Regular cardiac myocyte (primary cell): ENCODE results near the gene ELOVL4. TPM values are rescaled to one million over a fixed set of nuclear protein-coding genes. Genes with fewer than 3 reads are reported as not detected.

Experiments used
- total RNA-seq: library from RNA; depleted of rRNA; stranded (reverse); fragments of >200 nt; gene quantifications from 2 replicates; pipeline ENCODE4 v1.2.3, GENCODE V29; 2014

Gene ELOVL4
- 6.2 and 7.3 TPM in 2 replicates for total RNA-seq

DNA sequence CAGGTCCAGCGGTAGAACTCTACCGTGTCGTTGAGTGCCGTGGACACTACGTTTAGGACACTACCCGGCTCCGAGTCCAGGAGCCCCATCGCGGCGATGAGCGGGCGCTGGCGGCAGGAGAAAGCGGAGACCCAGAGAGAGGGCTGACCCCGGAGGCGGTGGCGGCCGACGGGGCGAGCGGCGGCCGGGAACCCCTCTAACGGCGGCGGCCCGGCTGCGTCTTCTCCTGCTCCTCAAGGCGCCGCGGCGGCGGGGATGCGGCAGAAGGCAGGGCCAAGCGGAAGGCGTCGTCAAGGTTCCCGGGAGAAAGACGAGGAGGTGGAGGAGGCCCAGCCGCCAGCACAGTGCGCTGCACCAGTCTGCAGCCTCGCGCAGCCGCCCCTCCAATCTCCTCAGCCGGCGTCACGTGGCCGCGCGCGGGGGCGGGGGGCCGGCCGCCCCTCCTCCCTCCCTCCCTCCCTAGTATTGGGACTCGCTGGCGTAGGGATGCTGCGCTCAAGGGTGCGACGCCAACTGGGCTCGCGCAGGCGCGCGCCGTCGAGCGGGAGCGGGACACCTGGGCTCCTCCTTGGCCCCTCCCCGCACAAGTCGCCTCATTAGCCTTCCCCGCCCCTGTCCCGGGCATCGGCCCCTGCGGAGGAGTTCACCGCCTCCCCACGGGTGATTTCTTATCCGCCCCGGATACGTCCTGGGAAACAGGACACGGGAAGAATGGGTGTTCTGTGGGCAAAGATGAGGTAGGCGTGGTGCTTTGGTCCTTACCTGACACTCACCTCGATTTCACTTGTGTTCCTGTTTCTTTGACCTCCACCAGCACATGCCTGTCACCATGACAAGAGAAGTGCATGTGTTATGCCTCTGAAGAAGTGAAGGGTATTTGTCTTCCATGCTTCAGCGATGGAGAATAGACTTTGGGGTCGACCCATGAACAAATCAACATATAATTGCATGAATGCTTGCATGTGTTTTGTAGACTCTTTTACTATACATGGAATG, at the start of gene ELOVL4:
Gene ELOVL4 (minus strand): TSS at position 363 of the 996 bp plus-strand sequence. CDS start 274 bp downstream, at position 89.

Other genes starting within 250 kb of the ELOVL4 start
- gene TTK, start 57.1 kb upstream of the ELOVL4 start, total RNA-seq = 6.2 and 37.6 TPM in 2 replicates
- 10.1 and 11.1 TPM in 2 replicates for gene BCKDHB, start 159.1 kb upstream of the ELOVL4 start, total RNA-seq